ENCODE data around the gene RCBTB1.
A peak's percentile ranks its signal among the peaks of the same experiment; 100 is the strongest.
"Not testable (repeated sequence)": the region's sequence is repeated elsewhere in the genome, so short reads cannot be mapped to it uniquely, and the experiment has no call there.

RCBTB1 gene

GRCh38 chr13:49585220-49586157 lies at the start of gene RCBTB1:
Gene RCBTB1, minus strand, starts transcription at chr13:49585558. Its CDS starts 18,279 bp downstream, at chr13:49567279.
- DNase-seq (ENCODE audit: extremely low spot score, insufficient read length, low read depth), result peak; percentile 86
- FAIRE-seq, result peak; percentile 73

- DNase-seq (ENCODE audit: extremely low spot score, insufficient read length, low read depth) (no peak), FAIRE-seq (no peak)
Observed at GRCh38 chr13:49633710-49634109, 48.4 kb upstream of the RCBTB1 start.

- DNase-seq (ENCODE audit: extremely low spot score, insufficient read length, low read depth) (no peak), FAIRE-seq (no peak)
Observed at GRCh38 chr13:49632156-49632555, 46.8 kb upstream of the RCBTB1 start.

- no peak for FAIRE-seq
- no peak for DNase-seq (ENCODE audit: extremely low spot score, insufficient read length, low read depth)
Observed at GRCh38 chr13:49630580-49630979, 45.2 kb upstream of the RCBTB1 start.

GRCh38 chr13:49629947-49630346 lies 44.6 kb upstream of the RCBTB1 start:
- DNase-seq (ENCODE audit: extremely low spot score, insufficient read length, low read depth) (no peak), FAIRE-seq (no peak)

- DNase-seq (ENCODE audit: extremely low spot score, insufficient read length, low read depth) (no peak), FAIRE-seq (no peak)
Observed at GRCh38 chr13:49629196-49629938, 44.0 kb upstream of the RCBTB1 start.

GRCh38 chr13:49627831-49628652 lies 42.7 kb upstream of the RCBTB1 start, which contains the start of gene ARL11:
Gene ARL11, plus strand, starts transcription at chr13:49628507. Its CDS starts 1,941 bp downstream, at chr13:49630448.
- DNase-seq (ENCODE audit: extremely low spot score, insufficient read length, low read depth) (peak; percentile 77), FAIRE-seq (peak; percentile 88)

GRCh38 chr13:49625392-49626079 lies 40.2 kb upstream of the RCBTB1 start:
- FAIRE-seq (no peak), DNase-seq (ENCODE audit: extremely low spot score, insufficient read length, low read depth) (no peak)

- DNase-seq (ENCODE audit: extremely low spot score, insufficient read length, low read depth) (no peak), FAIRE-seq (no peak)
Observed at GRCh38 chr13:49624229-49624628, 38.9 kb upstream of the RCBTB1 start.

- FAIRE-seq (no peak), DNase-seq (ENCODE audit: extremely low spot score, insufficient read length, low read depth) (no peak)
Observed at GRCh38 chr13:49622174-49622946, 37.0 kb upstream of the RCBTB1 start.

GRCh38 chr13:49620170-49620621 lies 34.8 kb upstream of the RCBTB1 start:
- FAIRE-seq (peak; percentile 63), DNase-seq (ENCODE audit: extremely low spot score, insufficient read length, low read depth) (no peak)

GRCh38 chr13:49616676-49617065 lies 31.3 kb upstream of the RCBTB1 start:
- FAIRE-seq (no peak), DNase-seq (ENCODE audit: extremely low spot score, insufficient read length, low read depth) (no peak)

GRCh38 chr13:49615836-49616675 lies 30.7 kb upstream of the RCBTB1 start:
- no peak for FAIRE-seq
- DNase-seq (ENCODE audit: extremely low spot score, insufficient read length, low read depth), result no peak

- not testable (repeated sequence) for DNase-seq (ENCODE audit: extremely low spot score, insufficient read length, low read depth); FAIRE-seq
Observed at GRCh38 chr13:49612042-49612441, 26.7 kb upstream of the RCBTB1 start.

- DNase-seq (ENCODE audit: extremely low spot score, insufficient read length, low read depth), result no peak
- no peak for FAIRE-seq
Observed at GRCh38 chr13:49610176-49610575, 24.8 kb upstream of the RCBTB1 start.

GRCh38 chr13:49608651-49609331 lies 23.4 kb upstream of the RCBTB1 start:
- DNase-seq (ENCODE audit: extremely low spot score, insufficient read length, low read depth) (no peak), FAIRE-seq (no peak)

GRCh38 chr13:49607761-49608160 lies 22.4 kb upstream of the RCBTB1 start:
- no peak for DNase-seq (ENCODE audit: extremely low spot score, insufficient read length, low read depth)
- FAIRE-seq, result no peak
